Neuronal stem cell (in vitro differentiated cells): ENCODE results near the gene PRR5.

Experiments used
- DNase-seq: peaks from one replicate; pipeline ENCODE4 v3.0.0-alpha.2; 2013; ENCODE audit warnings: low spot score
- H2AFZ ChIP-seq: one replicate; pipeline ENCODE4 v1.6.1; 2013; ENCODE audit warnings: mild to moderate bottlenecking, low read length, inconsistent platforms
- H2AK5ac ChIP-seq: 2 replicates; pipeline ENCODE4 v1.6.1; 2013; ENCODE audit warnings: low read depth, mild to moderate bottlenecking, inconsistent platforms, low read length, moderate library complexity, mixed read lengths
- H2BK120ac ChIP-seq: 2 replicates; pipeline ENCODE4 v1.6.1; 2013; ENCODE audit warnings: low read depth, mild to moderate bottlenecking, inconsistent platforms, low read length, moderate library complexity, mixed read lengths
- H2BK12ac ChIP-seq: one replicate; pipeline ENCODE4 v1.6.1; 2013; ENCODE audit warnings: low read length, inconsistent platforms
- H2BK15ac ChIP-seq: 2 replicates; pipeline ENCODE4 v1.6.1; 2013; ENCODE audit warnings: mild to moderate bottlenecking, low read length, inconsistent platforms, mixed read lengths
- H2BK5ac ChIP-seq: one replicate; pipeline ENCODE4 v1.6.1; 2013; ENCODE audit warnings: inconsistent platforms, mild to moderate bottlenecking, low read length, moderate library complexity
- H3K14ac ChIP-seq: one replicate; pipeline ENCODE4 v1.6.1; 2013; ENCODE audit warnings: low read length, inconsistent platforms
- H3K18ac ChIP-seq: 2 replicates; pipeline ENCODE4 v1.6.1; 2013; ENCODE audit warnings: low read length, inconsistent platforms
- H3K23ac ChIP-seq: 2 replicates; pipeline ENCODE4 v1.6.1; 2013; ENCODE audit warnings: low read depth, mild to moderate bottlenecking, mixed read lengths, low read length, inconsistent platforms; ENCODE audit not compliant: poor library complexity
- H3K27ac ChIP-seq: replicated peaks from 3 replicates; pipeline ENCODE4 v1.5.1; 2013; ENCODE audit warnings: low read length, inconsistent platforms
- H3K27me3 ChIP-seq, 3 experiments: 2 replicates each; pipeline ENCODE4 v1.6.1; 2013; ENCODE audit warnings: low read length in 3 of 3, mild to moderate bottlenecking in 2 of 3, inconsistent platforms in 1 of 3, low read depth in 1 of 3, mixed read lengths in 1 of 3, moderate library complexity in 1 of 3; ENCODE audit not compliant: control insufficient read depth in 3 of 3, insufficient read depth in 3 of 3
- H3K36me3 ChIP-seq, 2 donors: replicated peaks in 1 of 2; 2 replicates each; pipeline ENCODE4 v1.6.1; 2013; ENCODE audit warnings: low read length in 2 of 2; ENCODE audit not compliant: control insufficient read depth in 2 of 2, insufficient read depth in 2 of 2
- H3K4ac ChIP-seq: 2 replicates; pipeline ENCODE4 v1.6.1; 2013; ENCODE audit warnings: inconsistent platforms, mild to moderate bottlenecking, low read length, moderate library complexity
- H3K4me1 ChIP-seq, 2 donors: 1 replicate in 1 of 2; 2 replicates in 1 of 2; pipeline ENCODE4 v1.6.1; 2013; ENCODE audit warnings: low read length in 2 of 2, low read depth in 1 of 2; ENCODE audit not compliant: control insufficient read depth in 2 of 2, insufficient read depth in 1 of 2
- H3K4me2 ChIP-seq: one replicate; pipeline ENCODE4 v1.6.1; 2013; ENCODE audit warnings: mild to moderate bottlenecking, low read length, inconsistent platforms; ENCODE audit not compliant: insufficient read depth, poor library complexity, severe bottlenecking
- H3K4me3 ChIP-seq, 2 donors: 2 replicates each; pipeline ENCODE4 v1.5.1; 2013; ENCODE audit warnings: low read length in 2 of 2, mild to moderate bottlenecking in 2 of 2, inconsistent platforms in 1 of 2, moderate library complexity in 1 of 2
- H3K79me1 ChIP-seq: one replicate; pipeline ENCODE4 v1.6.1; 2013; ENCODE audit warnings: low read depth, mild to moderate bottlenecking, inconsistent platforms, low read length, moderate library complexity
- H3K9ac ChIP-seq: one replicate; pipeline ENCODE4 v1.6.1; 2013; ENCODE audit warnings: mild to moderate bottlenecking, low read depth, low read length, inconsistent platforms; ENCODE audit not compliant: poor library complexity
- H3K9me3 ChIP-seq, 2 donors: replicated peaks in 1 of 2; 2 replicates each; pipeline versions ENCODE3 to v1.6.1; 2013; ENCODE audit warnings: low read length in 2 of 2, mild to moderate bottlenecking in 2 of 2, inconsistent platforms in 1 of 2, low read depth in 1 of 2, mixed read lengths in 1 of 2, moderate library complexity in 1 of 2; ENCODE audit not compliant: control insufficient read depth in 2 of 2, insufficient read depth in 1 of 2
- H4K8ac ChIP-seq: one replicate; pipeline ENCODE4 v1.6.1; 2013; ENCODE audit warnings: low read depth, mild to moderate bottlenecking, inconsistent platforms, low read length, moderate library complexity
- H4K91ac ChIP-seq: one replicate; pipeline ENCODE4 v1.6.1; 2013; ENCODE audit warnings: low read length, low read depth, mild to moderate bottlenecking, inconsistent platforms; ENCODE audit not compliant: poor library complexity
- WGBS, 2 donors: extraction: QIAGEN DNeasy Blood & Tissue Kit; methylation state at CpG; one replicate each; pipeline ENCODE4 v1.1.7; 2013; ENCODE audit warnings: missing lambda C conversion rate in 2 of 2, mixed read lengths in 1 of 2; ENCODE audit not compliant: insufficient read length in 2 of 2, insufficient replicate concordance in 1 of 2; ENCODE audit errors: extremely low coverage in 2 of 2; 5-methylcytosine and 5-hydroxymethylcytosine counted together

The PRR5 gene

GRCh38 chr22:44660051-44660830, 41.8 kb upstream of the PRR5 start:
- H4K8ac ChIP-seq: no peak overlapping the region
- H3K27me3 ChIP-seq: no peaks in the 10 kb centered on the region
- H3K27ac ChIP-seq: no peak overlapping the region
- DNase-seq: no peak
- H3K9me3 ChIP-seq: peaks cover 0 to 3% of the 10 kb centered on the region in 2 donors
- H3K14ac ChIP-seq: peak overlapping the region; percentile 56
- H3K4me1 ChIP-seq: peaks cover 10 to 27% of the 10 kb centered on the region in 2 donors
- H3K4ac ChIP-seq: no peak overlapping the region
- H2BK120ac ChIP-seq: peak overlapping the region; percentile 17
- WGBS, 2 donors: no CpG with 5 or more reads among the region's 23 CpGs
- no peak overlapping the region for H2AFZ ChIP-seq
- H3K4me2 ChIP-seq: peak overlapping the region; percentile 21
- peaks cover 2% of the 10 kb centered on the region for H3K79me1 ChIP-seq
- peak overlapping the region; percentile 31 for H4K91ac ChIP-seq
- no peaks in the 10 kb centered on the region for H3K36me3 ChIP-seq
- peak overlapping the region; percentile 12 for H3K18ac ChIP-seq
- no peak overlapping the region for H3K23ac ChIP-seq
- peak overlapping the region; percentile 48 for H2AK5ac ChIP-seq
- H2BK5ac ChIP-seq: peak overlapping the region; percentile 66
- H2BK12ac ChIP-seq: peak overlapping the region; percentile 12
- no peak overlapping the region for H3K4me3 ChIP-seq
- H3K9ac ChIP-seq: no peak overlapping the region
- H2BK15ac ChIP-seq: peak overlapping the region; percentile 98

DNA sequence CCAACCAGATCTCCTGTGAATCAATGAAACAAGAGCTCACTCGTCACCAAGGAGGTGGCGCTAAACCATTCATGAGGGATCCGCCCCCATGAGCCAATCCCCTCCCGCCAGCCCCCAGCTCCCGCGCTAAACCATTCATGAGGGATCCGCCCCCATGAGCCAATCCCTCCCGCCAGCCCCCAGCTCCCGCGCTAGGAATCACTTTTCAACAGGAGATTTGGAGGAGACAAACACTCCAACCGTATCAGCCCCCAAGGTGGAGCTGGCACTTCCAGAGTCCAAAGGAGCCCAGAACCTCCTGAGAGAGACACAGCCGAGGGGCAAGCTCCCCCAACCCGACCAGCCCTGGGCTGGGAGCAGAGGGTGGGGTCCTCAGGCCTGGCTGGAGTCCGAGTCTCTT, 40.9 kb upstream of the PRR5 start:
- peak overlapping the region; percentile 13 for H2BK15ac ChIP-seq
- no peak for DNase-seq
- no peak overlapping the region for H3K14ac ChIP-seq
- peak overlapping the region; percentile 31 for H2AK5ac ChIP-seq
- no CpG with 5 or more reads among the region's 14 CpGs for WGBS, 2 donors
- no peaks in the 10 kb centered on the region for H3K36me3 ChIP-seq
- H3K27me3 ChIP-seq: peaks cover 0 to 2% (median 0%) of the 10 kb centered on the region in 3 experiments
- H2BK120ac ChIP-seq: peak overlapping the region; percentile 58
- no peak overlapping the region for H3K23ac ChIP-seq
- peak overlapping the region; percentile 57 for H4K91ac ChIP-seq
- peak overlapping the region; percentile 34 for H3K4me2 ChIP-seq
- peak overlapping the region; percentile 70 for H3K9ac ChIP-seq
- H3K9me3 ChIP-seq: peaks cover 0 to 3% of the 10 kb centered on the region in 2 donors
- H3K4me1 ChIP-seq: peaks cover 10 to 27% of the 10 kb centered on the region in 2 donors
- H3K79me1 ChIP-seq: peaks cover 2% of the 10 kb centered on the region
- no peak overlapping the region for H2AFZ ChIP-seq
- H3K18ac ChIP-seq: peak overlapping the region; percentile 89
- peak overlapping the region; percentile 90 for H2BK5ac ChIP-seq
- no peak overlapping the region for H3K4me3 ChIP-seq
- H3K27ac ChIP-seq: peak overlapping the region; percentile 53
- H2BK12ac ChIP-seq: peak overlapping the region; percentile 91
- no peak overlapping the region for H4K8ac ChIP-seq
- H3K4ac ChIP-seq: no peak overlapping the region

GRCh38 chr22:44661659-44662569, 40.1 kb upstream of the PRR5 start:
- no CpG with 5 or more reads among the region's 14 CpGs for WGBS, 2 donors
- H2BK5ac ChIP-seq: peak overlapping the region; percentile 90
- peak overlapping the region; percentile 20 for H2BK15ac ChIP-seq
- H2BK12ac ChIP-seq: no peak overlapping the region
- peaks cover 10 to 27% of the 10 kb centered on the region in 2 donors for H3K4me1 ChIP-seq
- H3K9me3 ChIP-seq: peaks cover 0 to 3% of the 10 kb centered on the region in 2 donors
- H3K18ac ChIP-seq: peak overlapping the region; percentile 20
- H3K14ac ChIP-seq: no peak overlapping the region
- H4K8ac ChIP-seq: no peak overlapping the region
- no peak overlapping the region for H3K9ac ChIP-seq
- no peaks in the 10 kb centered on the region for H3K36me3 ChIP-seq
- H3K27me3 ChIP-seq: peaks cover 0 to 8% (median 0%) of the 10 kb centered on the region in 3 experiments
- no peak overlapping the region for H3K23ac ChIP-seq
- peak overlapping the region; percentile 88 for H2AK5ac ChIP-seq
- H2BK120ac ChIP-seq: no peak overlapping the region
- no peak overlapping the region for H3K4ac ChIP-seq
- no peak overlapping the region for H3K4me2 ChIP-seq
- H4K91ac ChIP-seq: peak overlapping the region; percentile 57
- DNase-seq: no peak
- H3K4me3 ChIP-seq: no peak overlapping the region
- H3K27ac ChIP-seq: no peak overlapping the region
- H3K79me1 ChIP-seq: peaks cover 2% of the 10 kb centered on the region
- no peak overlapping the region for H2AFZ ChIP-seq
